Hematopoietic multipotent progenitor cell treated with erythropoietin and hydrocortisone succinate and interleukin-3 and kit ligand, for 8 days (in vitro differentiated cells): Measurements from ENCODE around the gene TIMM8A.
A peak's percentile ranks its signal among the peaks of the same experiment; 100 is the strongest.

Experiments used
- DNase-seq: peaks from one replicate; pipeline ENCODE4 v3.0.0-alpha.2; 2015

Gene TIMM8A, protein sequence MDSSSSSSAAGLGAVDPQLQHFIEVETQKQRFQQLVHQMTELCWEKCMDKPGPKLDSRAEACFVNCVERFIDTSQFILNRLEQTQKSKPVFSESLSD

GRCh38 chrX:101348452-101349192 lies at the start of gene TIMM8A:
Gene TIMM8A, minus strand, starts transcription at chrX:101348742. Its CDS starts 78 bp downstream, at chrX:101348664.
- DNase-seq: peak; percentile 82

GRCh38 chrX:101397779-101398178 lies 49.2 kb upstream of the TIMM8A start:
- no peak for DNase-seq

DNA sequence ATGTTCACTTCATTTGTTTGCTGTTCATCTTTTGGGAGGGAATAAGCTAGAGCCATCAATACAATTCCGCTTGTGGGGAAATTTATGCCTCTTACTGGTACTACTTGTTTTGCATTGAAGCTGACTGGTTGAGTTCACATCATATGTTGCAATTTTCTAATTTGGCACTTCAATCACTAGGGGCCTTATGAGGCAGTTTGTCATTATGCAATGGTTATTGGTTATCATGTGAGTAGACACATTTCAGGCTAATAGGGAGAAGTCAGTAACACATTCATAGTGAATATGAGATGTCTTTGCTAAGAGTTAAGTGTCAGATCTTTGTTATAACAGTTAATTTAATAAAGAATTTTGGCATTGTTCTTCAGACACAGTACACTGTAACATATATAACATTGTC lies 47.2 kb upstream of the TIMM8A start:
- DNase-seq: no peak

- DNase-seq: no peak
Observed at GRCh38 chrX:101394372-101394771, 45.8 kb upstream of the TIMM8A start.

GRCh38 chrX:101393530-101394305 lies 45.2 kb upstream of the TIMM8A start:
- no peak for DNase-seq

DNA sequence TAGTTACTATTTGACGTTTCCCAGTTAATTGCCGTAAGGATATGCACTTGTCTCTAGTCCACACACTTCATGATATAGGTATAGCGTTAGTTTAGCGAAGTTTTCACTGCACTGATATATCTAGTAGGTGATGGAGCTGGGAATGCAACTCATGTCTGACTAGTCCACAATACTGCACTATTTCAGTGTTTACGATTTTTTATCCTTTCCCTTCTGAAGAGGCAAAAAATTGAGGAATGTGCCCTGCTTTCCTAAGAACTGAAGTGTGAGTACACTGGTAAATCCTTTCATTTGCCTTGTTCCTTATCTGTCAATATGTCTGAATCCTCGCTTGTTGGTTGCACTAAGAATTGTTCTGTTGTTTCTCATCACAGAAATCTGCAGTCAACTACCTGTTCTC lies 43.3 kb upstream of the TIMM8A start:
- no peak for DNase-seq

DNA sequence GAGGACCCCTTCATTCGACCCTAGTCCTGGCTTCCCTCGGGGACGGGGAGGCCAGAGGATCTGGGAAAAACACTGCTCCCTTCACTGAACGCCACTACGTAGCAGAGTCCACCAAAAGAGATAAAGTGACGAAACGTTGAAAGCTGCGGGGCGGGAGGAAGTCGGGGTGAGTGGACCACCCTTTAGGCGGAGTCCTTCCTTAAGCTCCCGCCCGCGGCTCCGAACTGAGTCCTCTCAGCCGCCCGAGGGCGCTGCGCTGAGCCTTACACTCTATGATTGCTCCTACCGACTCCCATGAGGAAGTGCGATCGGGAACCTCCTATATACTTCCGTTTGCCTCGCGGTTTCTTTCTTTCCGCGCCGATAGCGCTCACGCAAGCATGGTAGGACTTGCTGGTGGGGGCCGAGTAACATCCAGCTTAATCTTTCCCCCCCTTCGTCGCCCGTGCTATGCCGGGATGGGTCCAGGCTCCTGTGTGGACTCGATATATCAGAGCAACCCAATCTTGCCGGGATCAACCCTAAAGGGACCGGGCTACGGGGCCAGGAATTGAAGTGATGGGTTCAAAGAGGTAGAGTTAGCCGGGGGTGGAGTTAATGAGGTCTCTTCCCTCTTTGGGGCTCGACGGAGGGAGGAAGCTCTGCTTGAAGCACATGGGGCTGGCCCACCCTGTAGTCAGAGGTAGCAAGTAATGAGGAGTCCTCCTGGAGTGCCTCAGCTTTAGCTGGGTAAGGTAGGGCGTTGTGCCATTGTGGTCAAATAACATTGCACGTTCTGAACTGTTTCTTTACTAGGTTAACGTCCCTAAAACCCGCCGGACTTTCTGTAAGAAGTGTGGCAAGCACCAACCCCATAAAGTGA lies 42.4 kb upstream of the TIMM8A start, which contains the start of gene RPL36A:
Gene RPL36A, plus strand, starts transcription at position 348 of the 862 bp plus-strand sequence. Its CDS starts 33 bp downstream, at position 381.
- peak; percentile 96 for DNase-seq

DNA sequence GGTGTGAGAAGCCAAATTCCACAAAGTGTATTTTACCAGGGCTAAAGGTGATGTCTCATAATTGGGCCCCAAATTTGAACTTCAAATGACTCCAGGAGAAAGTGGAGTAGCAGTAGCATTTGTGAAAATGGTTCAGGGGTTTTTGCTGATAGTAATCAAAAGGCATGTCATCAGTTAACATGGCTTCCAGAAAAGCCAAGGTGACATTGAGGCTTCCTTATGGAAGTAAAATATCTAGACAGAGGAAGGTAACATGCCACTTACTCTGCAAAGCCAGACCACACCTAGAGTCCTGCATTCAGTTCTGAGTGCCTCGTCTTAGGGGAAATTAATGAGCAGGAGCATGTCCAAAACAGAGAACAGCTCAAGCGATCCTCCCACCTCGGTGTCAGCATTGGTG lies 40.1 kb upstream of the TIMM8A start:
- DNase-seq: no peak

DNA sequence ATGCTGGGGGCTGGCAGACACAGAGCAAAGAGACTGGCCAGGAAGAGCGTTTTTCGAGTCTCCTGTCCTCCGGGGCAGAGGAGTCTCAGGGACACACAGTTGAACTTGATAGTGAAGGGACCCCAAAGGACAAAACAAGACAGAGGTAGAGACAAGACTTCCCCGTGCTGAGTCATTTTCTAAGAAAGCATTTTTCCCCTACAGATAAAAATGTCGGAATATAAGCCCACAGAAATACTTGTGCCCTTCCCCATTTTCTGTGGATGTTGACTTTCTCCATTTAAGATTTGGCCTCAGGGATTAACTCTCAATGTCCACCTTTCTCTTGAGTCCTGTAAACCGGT lies 38.0 kb upstream of the TIMM8A start:
- no peak for DNase-seq

- DNase-seq: peak; percentile 86
Observed at GRCh38 chrX:101385795-101386541, 37.4 kb upstream of the TIMM8A start, which contains the start of gene BTK. Gene BTK, minus strand, starts transcription at chrX:101386191. Its CDS starts 10,907 bp downstream, at chrX:101375284.

- no peak for DNase-seq
Observed at GRCh38 chrX:101385026-101385684, 36.6 kb upstream of the TIMM8A start.

DNA sequence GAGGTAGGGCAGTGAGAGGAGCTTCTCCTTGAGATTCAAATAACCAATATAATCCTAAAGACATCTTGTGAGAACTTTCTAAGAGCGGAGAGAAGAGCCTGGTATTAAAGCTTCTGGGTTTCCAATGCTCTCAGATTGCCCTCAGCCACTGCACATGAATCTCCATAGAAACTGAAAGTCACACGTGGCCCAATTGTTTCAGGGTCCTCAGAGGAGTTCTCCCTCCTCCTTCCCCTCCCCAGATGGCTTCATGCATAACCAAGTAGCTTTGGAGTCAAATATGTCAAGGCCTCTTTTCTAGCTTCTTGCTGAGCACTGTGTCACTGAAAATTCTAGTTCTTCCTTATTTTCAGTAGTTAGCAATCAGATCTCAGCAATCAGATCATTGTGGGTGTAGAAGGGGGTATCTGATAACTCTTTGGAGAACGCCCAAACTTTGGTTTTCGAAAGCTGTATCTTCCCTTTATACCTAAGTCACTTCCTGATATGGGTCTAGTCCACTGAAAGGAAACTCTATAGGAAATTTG lies 35.2 kb upstream of the TIMM8A start:
- DNase-seq: no peak

DNA sequence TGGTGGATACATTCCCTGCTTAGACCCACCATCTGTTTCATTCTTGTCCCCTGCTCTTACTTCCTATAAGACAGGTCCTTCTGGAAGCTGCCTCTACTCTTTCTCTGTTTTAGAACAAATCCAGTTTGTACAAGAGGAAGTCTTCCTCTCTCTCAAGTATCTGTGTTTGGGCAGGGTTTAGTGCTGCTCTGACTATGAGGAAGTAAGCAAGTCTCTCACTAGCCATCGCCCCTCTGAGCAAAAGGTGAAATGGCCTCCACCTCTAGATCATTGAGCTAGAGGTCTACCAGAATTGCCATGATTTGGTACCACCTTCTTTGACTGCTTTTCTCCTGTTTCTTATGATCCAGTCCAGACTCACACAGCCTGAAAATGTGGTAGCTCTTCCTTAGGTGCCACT lies 29.0 kb upstream of the TIMM8A start:
- DNase-seq: no peak

- no peak for DNase-seq
Observed at GRCh38 chrX:101370888-101371504, 22.5 kb upstream of the TIMM8A start.

DNA sequence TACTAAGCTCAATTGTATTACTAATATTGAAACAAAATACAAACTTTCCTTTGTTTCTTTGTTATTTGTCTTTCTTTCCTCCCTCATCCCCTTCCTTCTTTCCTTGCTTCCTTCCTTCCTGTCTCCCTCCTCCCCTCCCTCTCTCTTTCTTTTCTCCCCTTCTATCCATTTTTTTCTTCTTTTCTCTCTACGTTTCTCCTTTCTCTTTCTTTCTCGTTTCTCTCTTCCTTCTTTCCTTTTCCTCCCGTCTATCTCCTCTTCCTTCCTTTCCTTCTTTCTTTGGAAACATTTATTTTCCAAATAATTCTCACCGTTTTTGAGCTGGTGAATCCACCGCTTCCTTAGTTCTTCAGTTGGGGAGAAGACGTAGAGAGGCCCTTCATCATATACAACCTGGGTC lies 21.1 kb upstream of the TIMM8A start:
- DNase-seq: no peak

DNA sequence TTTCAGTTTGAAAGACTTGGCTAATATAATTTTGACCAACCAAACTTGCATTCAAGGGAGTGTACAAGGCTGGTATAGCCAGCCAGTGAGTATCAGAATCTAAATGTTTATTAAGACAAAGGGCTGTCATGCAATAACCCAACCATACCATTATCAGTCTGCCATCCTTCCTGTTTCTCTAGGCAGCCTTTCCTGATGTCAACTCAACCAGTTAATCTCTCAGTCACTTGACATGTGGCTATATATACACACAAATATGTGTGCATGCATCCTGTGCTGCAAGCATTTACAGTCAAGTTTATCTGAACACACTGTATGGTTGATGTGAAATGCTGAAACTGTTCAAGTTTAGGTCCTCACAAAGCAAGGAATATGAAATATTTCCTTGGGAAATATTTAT lies 20.3 kb upstream of the TIMM8A start:
- no peak for DNase-seq

DNA sequence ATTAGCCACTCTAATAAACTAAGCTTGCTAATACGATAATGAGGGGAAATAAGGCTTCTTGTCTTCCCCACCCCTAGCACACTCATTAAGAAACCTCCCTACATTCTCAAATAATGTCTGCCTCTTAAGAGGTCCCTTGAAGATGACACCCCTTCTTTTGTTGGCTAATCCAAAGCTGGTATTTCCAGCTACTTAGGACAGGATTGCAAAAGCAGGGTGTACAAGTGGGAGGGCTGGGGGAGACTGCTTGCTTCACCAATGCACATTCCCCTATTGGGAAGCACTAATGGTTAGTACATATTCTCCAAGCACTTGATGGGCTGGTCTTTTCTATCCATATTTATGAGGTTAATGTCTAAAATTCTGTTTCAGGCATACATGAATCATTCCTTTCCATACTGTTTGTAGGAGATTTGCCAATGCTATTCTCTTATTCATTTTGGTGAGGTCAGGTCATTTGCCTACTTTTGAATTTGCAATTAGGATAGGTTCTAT lies 16.8 kb upstream of the TIMM8A start:
- no peak for DNase-seq

GRCh38 chrX:101362757-101363156 lies 14.2 kb upstream of the TIMM8A start:
- DNase-seq: peak; percentile 45

- DNase-seq: no peak
Observed at GRCh38 chrX:101362116-101362515, 13.6 kb upstream of the TIMM8A start.

DNA sequence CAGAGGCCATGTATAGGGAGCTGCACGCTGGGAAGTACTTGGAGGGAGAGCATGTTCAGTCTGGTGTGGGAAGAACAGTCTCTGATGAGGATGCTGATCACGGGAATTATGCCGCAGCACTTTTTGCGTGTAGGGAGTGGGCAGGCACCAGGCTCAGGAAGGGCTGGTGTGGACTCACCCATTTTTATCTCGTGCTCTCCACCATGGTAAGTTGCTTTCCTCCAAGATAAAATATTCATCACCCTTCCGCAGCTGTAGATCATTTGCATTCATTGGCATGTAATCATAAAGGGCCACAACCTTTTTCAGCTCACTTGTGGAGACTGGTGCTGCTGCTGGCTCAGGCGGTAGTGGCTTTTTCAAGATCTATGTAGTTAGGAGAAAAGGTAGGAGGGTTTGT lies 11.8 kb upstream of the TIMM8A start:
- DNase-seq: peak; percentile 93

GRCh38 chrX:101359966-101360365 lies 11.4 kb upstream of the TIMM8A start:
- no peak for DNase-seq
